B cell (primary cell): Measurements from ENCODE around the gene TBC1D10A. TPM values are rescaled to one million over a fixed set of nuclear protein-coding genes. Genes with fewer than 3 reads are reported as not detected.
A peak's percentile ranks its signal among the peaks of the same experiment; 100 is the strongest.

Source experiments
- ATAC-seq: fragments of 200-7000 bp; cut with Tn5 transposase; one replicate; pipeline ENCODE4 v1.10.0; 2021; ENCODE audit warnings: low read depth, mild to moderate bottlenecking, moderate number of reproducible peaks, moderate library complexity
- CTCF ChIA-PET: fragments of 350-600 bp; sonication (Branson Sonifier 250); formaldehyde crosslinking; loops from one replicate; lab custom pipeline; 2021; ENCODE audit warnings: antibody characterized with exemption, inconsistent platforms; lab: Charles Lee
- POLR2A ChIA-PET: fragments of 350-600 bp; sonication (Branson Sonifier 250); formaldehyde crosslinking; loops from one replicate; lab custom pipeline; 2021; ENCODE audit warnings: antibody characterized with exemption; lab: Charles Lee
- DNase-seq: peaks from one replicate; pipeline ENCODE4 v3.0.0; 2013
- H2AFZ ChIP-seq: 2 replicates; pipeline ENCODE4 v1.6.1; 2012; ENCODE audit warnings: mild to moderate bottlenecking, low read depth, low read length; ENCODE audit not compliant: insufficient read depth, poor library complexity, severe bottlenecking
- H3K27ac ChIP-seq, 2 donors: 1 replicate in 1 of 2; 2 replicates in 1 of 2; pipeline ENCODE4 v1.5.1; 2012 to 2013; ENCODE audit warnings: low read length in 2 of 2, mild to moderate bottlenecking in 2 of 2, moderate library complexity in 1 of 2
- H3K27me3 ChIP-seq, 4 experiments: fragments of 200-600 bp in 1 of 4; sonication (generic) in 1 of 4; replicated peaks in 1 of 4; 1 replicate in 2 of 4; 2 replicates in 2 of 4; pipeline versions ENCODE4 v1.6.1 to v1.7.0; 2013 to 2016; ENCODE audit warnings: low read length in 3 of 4, mild to moderate bottlenecking in 2 of 4, mixed read lengths in 1 of 4, moderate library complexity in 1 of 4; ENCODE audit not compliant: insufficient read depth in 4 of 4, control insufficient read depth in 3 of 4; ENCODE audit errors: control extremely low read depth in 1 of 4
- H3K36me3 ChIP-seq, 2 experiments: replicated peaks in 1 of 2; 1 replicate in 1 of 2; 2 replicates in 1 of 2; pipeline versions ENCODE4 v1.6.1 to v1.7.1; 2013; ENCODE audit warnings: low read length in 1 of 2; ENCODE audit not compliant: insufficient read depth in 2 of 2, control insufficient read depth in 1 of 2; ENCODE audit errors: control extremely low read depth in 1 of 2, extremely low read depth in 1 of 2
- H3K4me1 ChIP-seq, 2 donors: fragments of 200-600 bp in 1 of 2; sonication (generic) in 1 of 2; 1 replicate in 1 of 2; 2 replicates in 1 of 2; pipeline versions ENCODE4 v1.5.1 to v1.6.1; 2013 to 2017; ENCODE audit warnings: low read length in 2 of 2; ENCODE audit not compliant: control insufficient read depth in 2 of 2, insufficient read depth in 2 of 2
- H3K4me2 ChIP-seq: replicated peaks from 2 replicates; pipeline ENCODE3; 2012; ENCODE audit warnings: mild to moderate bottlenecking, low read depth, low read length; ENCODE audit not compliant: poor library complexity, severe bottlenecking
- H3K4me3 ChIP-seq, 5 experiments: fragments of 200-600 bp in 1 of 5; sonication (generic) in 1 of 5; 1 replicate in 3 of 5; 2 replicates in 2 of 5; pipeline versions ENCODE4 v1.5.1 to v1.7.0; 2011 to 2016; ENCODE audit warnings: low read length in 4 of 5, mild to moderate bottlenecking in 4 of 5, low read depth in 2 of 5, control low read depth in 1 of 5, moderate library complexity in 1 of 5; ENCODE audit not compliant: insufficient read depth in 1 of 5; ENCODE audit errors: control extremely low read depth in 1 of 5, extremely low read depth in 1 of 5
- H3K79me2 ChIP-seq: fragments of 200-600 bp; sonication (generic); one replicate; pipeline ENCODE4 v1.6.0; 2016; ENCODE audit warnings: low read length; ENCODE audit not compliant: control insufficient read depth, insufficient read depth
- H3K9ac ChIP-seq: fragments of 200-600 bp; sonication (generic); 2 replicates; pipeline ENCODE4 v1.6.1; 2017; ENCODE audit warnings: mild to moderate bottlenecking, low read length, moderate library complexity
- H3K9me3 ChIP-seq, 3 donors: one replicate each; pipeline versions ENCODE4 v1.6.1 to v1.7.1; 2013; ENCODE audit warnings: low read length in 2 of 3; ENCODE audit not compliant: control insufficient read depth in 2 of 3, insufficient read depth in 1 of 3; ENCODE audit errors: control extremely low read depth in 1 of 3
- H4K20me1 ChIP-seq: 2 replicates; pipeline ENCODE4 v1.6.0; 2012; ENCODE audit warnings: mild to moderate bottlenecking, low read length; ENCODE audit not compliant: insufficient read depth, control insufficient read depth, poor library complexity, severe bottlenecking
- H3K27ac Mint-ChIP-seq: one replicate; pipeline ENCODE4 v1.8.0; 2021; ENCODE audit warnings: mixed read lengths
- H3K27me3 Mint-ChIP-seq: one replicate; pipeline ENCODE4 v1.8.0; 2021; ENCODE audit warnings: mixed read lengths
- H3K4me1 Mint-ChIP-seq: one replicate; pipeline ENCODE4 v1.8.0; 2021; ENCODE audit warnings: mixed read lengths
- H3K4me3 Mint-ChIP-seq: one replicate; pipeline ENCODE4 v1.8.0; 2021; ENCODE audit warnings: mixed read lengths
- H3K9me3 Mint-ChIP-seq: one replicate; pipeline ENCODE4 v1.8.0; 2022; ENCODE audit warnings: mixed read lengths; ENCODE audit not compliant: insufficient read depth
- CTCF ChIP-seq: fragments of 200-600 bp; IDR thresholded peaks from one replicate; pipeline ENCODE4 v1.8.0; 2022; ENCODE audit warnings: antibody characterized with exemption, mild to moderate bottlenecking
- EZH2 ChIP-seq: IDR thresholded peaks from 2 replicates; pipeline ENCODE4 v1.6.1; 2012; ENCODE audit warnings: borderline replicate concordance, low read depth, mild to moderate bottlenecking, moderate library complexity, low read length; ENCODE audit not compliant: insufficient read depth, poor library complexity, severe bottlenecking
- WGBS: methylation state at CpG from one replicate; pipeline ENCODE4 v1.1.5; 2013; ENCODE audit warnings: missing lambda C conversion rate; ENCODE audit not compliant: insufficient coverage; 5-methylcytosine and 5-hydroxymethylcytosine counted together
- intact Hi-C: fragments of 100-400 bp; cut with micrococcal nuclease; formaldehyde crosslinking; loops from one replicate; pipeline ENCODE4 v1.10.0; 2022
- polyA plus RNA-seq: library from polyadenylated mRNA; depleted of rRNA; stranded (reverse); fragments of >200 nt; gene quantifications from 2 replicates; pipeline ENCODE4 v1.2.3, GENCODE V29; 2012
- total RNA-seq, 2 donors: library from RNA; stranded (reverse); fragments of 120-200 nt in 1 of 2; gene quantifications; 1 replicate in 1 of 2; 2 replicates in 1 of 2; pipeline versions ENCODE4 v1.2.3 to v1.2.4, GENCODE V29; 2013 to 2022

The TBC1D10A gene
- total and polyA plus RNA-seq, 2 donors (not counting 1 experiment from before 2014, with no cell fraction given) = 45.2 to 58.4 TPM

- Histone ChIP-seq H3K4me2 (peak overlapping the region; percentile 99), H2AFZ (peak overlapping the region; percentile 70), H4K20me1 (no peaks in the 10 kb centered on the region), H3K9ac (peak overlapping the region; percentile 87), H3K79me2 (peaks cover 14% of the 10 kb centered on the region), H3K36me3 (peaks cover 1 to 2% of the 10 kb centered on the region in 2 experiments), H3K9me3 (no peaks in the 10 kb centered on the region), H3K4me3 (peak overlapping the region; percentile 12 to 88 (median 76)), H3K27me3 (no peaks in the 10 kb centered on the region), H3K4me1 (peaks cover 20 to 39% of the 10 kb centered on the region in 2 donors), H3K27ac (peak overlapping the region; percentile 95 to 97)
- ATAC-seq = peak; percentile 75
- Mint-ChIP-seq H3K4me3 (peak overlapping the region; percentile 98), H3K9me3 (no peaks in the 10 kb centered on the region), H3K27ac (peak overlapping the region; percentile 97), H3K27me3 (no peaks in the 10 kb centered on the region), H3K4me1 (peaks cover 35% of the 10 kb centered on the region)
- under 1% methylated on average over 22 of the region's 24 CpGs for WGBS
- ChIA-PET CTCF (interaction anchor here (0.6 kb wide), 1 partner anchor 119 kb away, joined by 4 read pairs; no protein-coding TSS in a partner anchor), POLR2A (no interaction called here)
- DNase-seq = peak; percentile 93
- intact Hi-C loops = loop anchor here (1.0 to 5.0 kb wide), 5 partner anchors 90 to 1676 kb away; partner anchors contain the start of genes SF3A1, XBP1 and YWHAH
- TF ChIP-seq EZH2 = no peak
- TF ChIP-seq CTCF = no peak
Measured at GRCh38 chr22:30265823-30266444, 60.8 kb downstream of the TBC1D10A start.
